GM19025 (cell line): ENCODE results near the gene MOCOS.

Source experiments
- ATAC-seq: cut with Tn5 transposase; IDR thresholded peaks from one replicate; pipeline ENCODE4 v1.9.1; 2021; ENCODE audit warnings: mild to moderate bottlenecking, low read depth, moderate library complexity; ENCODE audit not compliant: unreplicated experiment

MOCOS gene

GRCh38 chr18:36299015-36299414 lies 111.7 kb downstream of the MOCOS start:
- no peak for ATAC-seq

DNA sequence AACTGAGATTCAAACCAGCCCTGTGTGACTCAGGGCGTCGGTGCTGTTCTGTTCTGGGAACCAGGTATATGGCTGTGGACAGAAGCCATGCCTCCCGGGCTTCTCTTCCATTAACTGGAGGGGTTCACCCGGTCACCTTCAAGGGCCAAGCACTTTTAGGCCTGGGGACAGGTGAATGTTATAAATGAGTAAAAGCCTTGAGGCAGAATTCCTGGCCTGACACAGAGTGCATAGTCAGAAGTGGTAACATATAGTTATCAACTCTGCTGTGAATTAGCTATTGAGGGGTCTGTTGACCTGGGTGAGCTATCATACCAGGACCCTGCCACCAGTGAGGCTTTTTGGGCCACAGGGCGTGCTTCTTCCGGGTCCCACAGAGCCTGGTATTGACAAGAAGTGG lies 112.9 kb downstream of the MOCOS start:
- no peak for ATAC-seq

GRCh38 chr18:36301884-36302283 lies 114.6 kb downstream of the MOCOS start:
- ATAC-seq, result no peak

DNA sequence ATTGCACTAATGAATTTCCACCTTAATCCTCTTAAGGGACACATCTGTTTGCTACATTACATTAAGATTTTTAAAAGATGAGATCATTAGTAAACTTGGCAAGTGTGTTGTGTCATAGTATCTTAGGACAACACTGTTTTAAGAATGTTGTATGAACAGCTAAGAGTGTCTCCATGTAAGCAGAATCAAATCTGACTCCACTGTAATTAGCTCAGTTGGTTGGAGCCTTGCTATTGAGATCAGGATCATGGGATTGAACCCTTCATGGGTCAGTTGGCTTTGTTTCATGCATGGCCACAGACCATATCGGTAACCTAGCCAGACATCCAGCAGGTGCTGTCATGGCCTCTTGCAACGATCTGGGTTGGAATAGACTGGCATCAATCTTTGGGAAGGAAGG lies 115.4 kb downstream of the MOCOS start:
- ATAC-seq, result no peak

DNA sequence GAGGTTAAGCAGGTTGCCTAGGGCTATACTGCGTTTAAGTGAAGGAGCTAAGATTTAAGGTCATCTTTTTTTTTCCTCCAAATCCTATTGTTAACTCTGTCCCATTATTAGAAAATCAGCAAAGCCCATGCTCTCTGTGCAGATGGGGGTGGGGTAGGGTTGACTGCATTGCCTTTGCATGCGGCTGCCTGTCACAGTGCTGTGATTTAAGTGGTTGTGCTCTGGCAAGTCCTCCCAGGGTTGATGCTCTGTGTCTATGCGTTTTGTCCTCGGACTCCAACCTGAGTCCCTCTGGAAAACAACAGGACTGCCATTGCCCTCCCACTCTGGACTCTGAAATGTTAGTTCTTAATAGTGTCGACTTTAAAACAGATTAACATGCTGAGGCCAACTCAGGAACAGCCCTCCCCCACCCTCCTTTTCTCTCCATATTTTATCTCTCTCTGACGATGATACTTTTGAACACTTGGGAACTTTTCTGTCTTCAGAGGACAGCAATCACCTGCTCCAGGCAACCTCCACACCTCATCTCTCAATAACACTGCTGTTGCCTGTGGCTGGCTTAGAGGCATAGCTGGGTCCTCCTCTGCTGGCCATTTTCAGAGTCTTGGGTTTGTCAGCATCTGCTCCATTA lies 116.0 kb downstream of the MOCOS start:
- ATAC-seq, result no peak

DNA sequence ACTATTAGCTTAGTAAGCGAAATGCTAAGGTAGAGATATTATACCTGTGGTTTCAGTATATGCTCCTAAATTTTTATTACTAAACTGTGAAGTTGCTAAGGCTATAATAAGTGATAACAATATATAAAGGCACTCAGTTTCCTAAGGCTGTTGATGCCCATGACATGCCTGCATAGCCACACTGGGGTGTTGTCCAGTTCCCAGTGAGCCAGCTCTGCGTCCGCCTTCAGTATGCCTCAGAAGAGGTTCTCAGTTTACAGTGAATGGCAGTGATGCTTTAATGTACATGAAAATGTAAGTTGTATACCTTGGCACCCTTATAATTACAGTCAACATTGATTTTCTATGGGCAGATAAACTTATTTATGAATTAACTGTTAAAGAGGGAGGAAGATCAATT lies 117.4 kb downstream of the MOCOS start:
- ATAC-seq, result no peak

DNA sequence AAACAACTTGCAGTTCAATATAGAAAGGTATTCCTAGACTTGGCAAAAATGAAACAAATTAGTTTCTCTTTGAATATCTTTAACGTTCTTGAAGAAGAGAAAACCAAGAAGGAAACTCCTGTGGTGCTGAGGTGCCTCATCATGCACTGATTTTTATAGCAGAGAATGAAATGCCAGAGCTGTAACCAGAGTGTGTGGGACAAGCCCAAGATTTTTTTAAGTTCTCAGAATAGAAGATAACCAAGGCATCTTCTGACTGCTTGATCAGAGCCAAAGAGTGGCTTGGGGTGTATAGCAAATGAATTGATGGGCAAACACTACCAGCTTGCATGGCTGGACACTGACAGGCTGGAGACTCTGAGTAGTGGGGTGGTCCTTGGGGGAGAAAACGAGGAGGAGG lies 118.1 kb downstream of the MOCOS start:
- ATAC-seq, result no peak

DNA sequence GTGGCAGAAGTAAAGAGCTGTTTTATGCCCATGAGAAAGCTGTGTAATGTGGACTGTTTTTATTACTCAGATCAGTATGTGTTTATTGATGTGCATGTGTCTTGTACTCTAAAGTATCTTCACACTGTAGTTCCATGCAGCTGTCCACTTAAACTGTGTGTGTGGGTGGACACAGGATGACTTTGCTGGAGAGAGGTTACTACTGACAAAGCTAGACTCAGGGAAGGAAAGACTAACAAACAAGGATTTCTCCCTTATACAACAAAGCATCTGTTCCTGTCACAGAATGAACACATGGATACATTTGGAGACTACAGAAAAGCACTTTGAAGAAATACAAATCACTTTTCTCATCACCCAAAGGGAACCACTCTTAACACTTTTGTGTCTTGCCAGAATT lies 120.2 kb downstream of the MOCOS start:
- ATAC-seq, result no peak

GRCh38 chr18:36308711-36309435 lies 121.6 kb downstream of the MOCOS start:
- ATAC-seq, result no peak

DNA sequence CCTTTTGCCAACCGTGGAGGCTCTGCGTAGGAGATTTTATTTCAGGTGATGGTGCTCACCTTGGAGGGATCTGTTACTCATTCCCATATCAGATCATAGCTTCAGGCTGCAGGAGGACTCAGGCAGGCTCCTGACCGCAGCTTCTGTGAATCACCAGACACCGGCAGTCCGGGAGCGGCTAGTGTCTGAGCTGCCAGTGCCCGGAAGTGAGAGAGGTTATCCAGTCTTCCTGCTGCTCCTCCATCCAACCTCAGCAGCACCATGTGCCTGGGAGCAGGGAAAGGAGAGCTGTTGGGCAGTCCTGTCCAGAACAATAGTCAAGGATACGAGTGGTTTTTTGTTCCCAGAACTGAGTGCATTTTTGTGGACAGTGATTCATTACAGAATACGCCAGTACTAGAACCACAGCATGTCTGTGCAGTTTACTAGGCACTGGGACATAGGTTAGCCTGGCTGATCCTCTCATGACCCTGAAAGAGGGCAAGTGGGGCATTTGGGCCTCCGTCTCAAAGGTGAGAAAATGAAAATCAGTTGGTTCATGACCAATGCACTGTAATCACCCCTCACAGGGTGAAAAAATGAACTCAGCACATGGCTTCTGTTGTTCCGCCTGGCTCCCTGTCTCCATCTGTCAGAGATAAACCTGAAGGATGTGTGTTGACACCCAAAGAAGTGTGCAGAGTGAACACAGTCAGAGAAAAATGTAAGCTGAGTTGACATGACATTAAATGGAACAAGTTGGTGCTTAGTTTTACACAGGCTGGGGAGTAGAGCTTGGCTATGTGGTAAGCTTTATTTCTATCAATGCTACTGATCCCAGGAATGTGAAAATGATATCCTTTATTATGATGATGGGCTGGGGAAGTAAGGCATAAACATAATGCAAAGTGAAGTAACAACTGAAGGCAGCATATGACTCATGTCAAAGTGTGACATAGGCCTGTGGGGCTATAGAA lies 122.4 kb downstream of the MOCOS start:
- no peak for ATAC-seq

DNA sequence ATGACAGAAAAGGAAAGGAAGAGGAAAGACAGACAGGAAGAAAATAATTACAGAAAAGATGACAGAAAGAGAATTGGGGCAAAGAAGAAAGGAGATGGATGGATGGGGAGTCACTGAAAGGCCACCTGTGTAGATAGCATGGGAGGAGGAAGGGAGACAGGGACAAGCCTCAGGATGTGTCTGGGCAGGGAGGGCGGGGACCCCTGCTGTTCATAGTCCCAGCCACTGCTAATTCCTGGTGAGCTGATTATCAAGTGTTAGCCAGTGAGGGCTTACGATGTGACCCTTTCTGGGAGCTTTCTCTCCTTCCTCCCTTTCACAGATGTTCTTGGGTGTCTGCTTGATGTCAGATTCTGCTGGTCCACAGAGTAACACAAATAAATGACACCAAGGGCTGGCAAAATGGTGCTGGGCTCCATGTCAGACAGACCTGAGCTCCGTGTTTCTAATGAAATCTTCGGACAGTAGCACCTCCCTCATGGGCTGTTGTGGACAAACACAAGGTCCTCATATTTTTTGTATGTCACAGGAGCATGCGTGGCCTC lies 123.8 kb downstream of the MOCOS start:
- no peak for ATAC-seq

DNA sequence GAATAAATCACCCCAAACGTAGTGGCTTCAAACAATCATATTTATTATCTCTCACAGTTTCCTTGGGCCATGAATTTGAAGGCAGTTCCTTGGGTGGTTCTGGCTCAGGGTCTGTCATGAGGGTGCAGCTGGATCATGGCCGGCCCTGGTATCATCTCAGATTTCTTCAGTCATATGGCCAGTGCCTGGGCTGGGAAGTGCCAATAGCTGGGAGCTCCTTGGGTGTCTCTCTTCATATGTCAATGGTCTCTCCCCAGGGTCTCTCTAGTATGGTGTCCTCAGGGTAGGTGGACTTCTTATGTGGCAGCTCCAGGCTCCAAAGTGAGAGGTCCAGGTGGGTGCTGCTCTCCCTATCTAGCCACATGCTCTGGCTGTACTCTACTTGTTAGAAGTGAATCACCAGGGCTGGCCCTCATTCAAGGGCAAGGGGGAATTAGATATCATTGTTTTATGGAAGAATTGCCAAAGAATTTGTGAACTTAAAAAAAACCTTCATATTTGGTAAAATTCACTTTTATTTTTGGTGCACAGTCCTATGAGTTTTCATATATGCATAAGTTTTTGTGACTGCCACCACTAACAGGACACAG lies 125.6 kb downstream of the MOCOS start:
- no peak for ATAC-seq

DNA sequence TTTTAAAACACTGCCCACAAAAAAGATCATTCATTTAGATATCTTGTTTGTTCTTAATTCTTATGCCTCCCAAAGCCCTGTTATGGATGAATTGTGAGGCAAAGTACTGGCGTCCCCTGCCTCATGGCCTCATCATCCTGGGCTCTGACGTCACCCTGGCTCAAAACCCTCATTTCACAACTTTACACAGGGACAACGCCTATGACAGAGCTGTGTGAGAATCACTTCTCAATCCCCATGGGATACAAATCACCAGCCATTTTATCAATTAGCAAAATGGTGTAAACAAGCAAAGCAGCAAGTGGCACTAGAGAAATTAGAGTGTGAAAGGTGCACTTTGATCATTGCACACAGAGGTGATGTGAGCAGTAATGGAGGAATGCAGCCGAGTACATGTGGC lies 126.8 kb downstream of the MOCOS start:
- ATAC-seq, result no peak

DNA sequence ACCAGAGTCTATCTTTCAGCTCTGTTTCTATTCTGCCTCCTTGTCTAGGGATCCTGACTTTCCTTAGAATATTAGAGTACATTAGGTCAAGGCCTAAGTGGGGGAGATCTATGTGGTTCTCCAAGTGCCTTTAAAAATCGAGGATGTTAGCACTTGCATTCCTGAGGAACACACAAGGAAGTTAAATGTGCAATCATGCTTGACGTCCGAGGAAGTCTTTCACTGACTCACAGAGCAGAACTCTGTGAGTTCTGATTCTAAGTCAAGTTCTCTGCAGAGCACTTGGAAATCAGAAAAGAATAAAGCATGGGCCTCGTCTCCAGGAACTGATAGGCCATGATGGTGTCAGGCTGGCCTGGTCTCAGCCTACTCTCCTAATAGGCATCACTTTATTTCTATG lies 127.5 kb downstream of the MOCOS start:
- no peak for ATAC-seq

- no peak for ATAC-seq
Measured at GRCh38 chr18:36315736-36316135, 128.4 kb downstream of the MOCOS start.

- no peak for ATAC-seq
Measured at GRCh38 chr18:36316246-36316645, 128.9 kb downstream of the MOCOS start.
